Measurements from ENCODE around the gene IFITM1.
"Not testable (repeated sequence)": the region's sequence is repeated elsewhere in the genome, so short reads cannot be mapped to it uniquely, and the experiment has no call there.

DNA sequence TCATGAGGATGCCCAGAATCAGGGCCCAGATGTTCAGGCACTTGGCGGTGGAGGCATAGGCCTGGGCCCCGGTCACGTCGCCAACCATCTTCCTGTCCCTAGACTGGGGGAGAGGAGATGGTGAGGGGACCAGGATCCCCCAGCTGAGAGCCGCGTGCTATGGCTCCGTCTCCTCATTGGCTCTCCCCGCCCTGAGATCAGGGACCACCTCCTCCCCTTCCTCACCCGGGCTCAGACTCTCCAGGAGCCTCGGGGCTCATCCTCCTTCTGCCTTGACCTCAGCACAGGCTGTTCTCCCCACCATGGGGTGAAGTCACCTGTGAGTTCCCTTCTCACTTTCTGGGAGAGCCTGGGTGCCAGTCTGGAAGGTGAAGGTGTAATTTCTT is 6.0 kb downstream of the IFITM1 start:
- TF ChIP-seq, protein P1, sequence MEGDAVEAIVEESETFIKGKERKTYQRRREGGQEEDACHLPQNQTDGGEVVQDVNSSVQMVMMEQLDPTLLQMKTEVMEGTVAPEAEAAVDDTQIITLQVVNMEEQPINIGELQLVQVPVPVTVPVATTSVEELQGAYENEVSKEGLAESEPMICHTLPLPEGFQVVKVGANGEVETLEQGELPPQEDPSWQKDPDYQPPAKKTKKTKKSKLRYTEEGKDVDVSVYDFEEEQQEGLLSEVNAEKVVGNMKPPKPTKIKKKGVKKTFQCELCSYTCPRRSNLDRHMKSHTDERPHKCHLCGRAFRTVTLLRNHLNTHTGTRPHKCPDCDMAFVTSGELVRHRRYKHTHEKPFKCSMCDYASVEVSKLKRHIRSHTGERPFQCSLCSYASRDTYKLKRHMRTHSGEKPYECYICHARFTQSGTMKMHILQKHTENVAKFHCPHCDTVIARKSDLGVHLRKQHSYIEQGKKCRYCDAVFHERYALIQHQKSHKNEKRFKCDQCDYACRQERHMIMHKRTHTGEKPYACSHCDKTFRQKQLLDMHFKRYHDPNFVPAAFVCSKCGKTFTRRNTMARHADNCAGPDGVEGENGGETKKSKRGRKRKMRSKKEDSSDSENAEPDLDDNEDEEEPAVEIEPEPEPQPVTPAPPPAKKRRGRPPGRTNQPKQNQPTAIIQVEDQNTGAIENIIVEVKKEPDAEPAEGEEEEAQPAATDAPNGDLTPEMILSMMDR (IDR thresholded peaks at IDR 0.05; ENCODE audit: poor library complexity), result not testable (repeated sequence)
- TF ChIP-seq EZH2phosphoT487 (IDR thresholded peaks at IDR 0.05; ENCODE audit: low read depth, severe bottlenecking, unreplicated experiment); EZH2 (IDR thresholded peaks at IDR 0.05; ENCODE audit: borderline replicate concordance): not testable (repeated sequence)
